ENCODE data around the gene IQGAP2.
"Not testable (repeated sequence)": the region's sequence is repeated elsewhere in the genome, so short reads cannot be mapped to it uniquely, and the experiment has no call there.

Gene IQGAP2

GRCh38 chr5:76368941-76369340 lies 34.1 kb upstream of the IQGAP2 start:
- TF ChIP-seq TOX (CRISPR knock-in tag; IDR thresholded peaks at IDR 0.05; ENCODE audit: borderline replicate concordance) = no peak
- no peak for TF ChIP-seq SNAI2 (CRISPR knock-in tag; IDR thresholded peaks at IDR 0.05)
- TF ChIP-seq CSRNP3 (CRISPR knock-in tag; IDR thresholded peaks at IDR 0.05) = no peak
- no peak for TF ChIP-seq OSR1 (CRISPR knock-in tag; IDR thresholded peaks at IDR 0.05)
- no peak for TF ChIP-seq ARNTL (CRISPR knock-in tag; IDR thresholded peaks at IDR 0.05; ENCODE audit: borderline replicate concordance, low read depth)
- TF ChIP-seq ISL1 (CRISPR knock-in tag; IDR thresholded peaks at IDR 0.05) = no peak
- TF ChIP-seq GLIS3 (CRISPR knock-in tag; IDR thresholded peaks at IDR 0.05) = no peak
- TF ChIP-seq PATZ1 (CRISPR knock-in tag; IDR thresholded peaks at IDR 0.05; ENCODE audit: borderline replicate concordance) = no peak
- no peak for TF ChIP-seq ZNF70 (CRISPR knock-in tag; IDR thresholded peaks at IDR 0.05)
- TF ChIP-seq ZNF8 (CRISPR knock-in tag; IDR thresholded peaks at IDR 0.05) = no peak
- no peak for TF ChIP-seq TSHZ2 (CRISPR knock-in tag; IDR thresholded peaks at IDR 0.05)
- no peak for TF ChIP-seq CSDC2 (CRISPR knock-in tag; IDR thresholded peaks at IDR 0.05)
- no peak for TF ChIP-seq ZNF565 (CRISPR knock-in tag; conservative IDR thresholded peaks at IDR 0.05; ENCODE audit: low read depth)
- no peak for TF ChIP-seq PPARA (CRISPR knock-in tag; IDR thresholded peaks at IDR 0.05; ENCODE audit: borderline replicate concordance)
- no peak for TF ChIP-seq ZFP3 (CRISPR knock-in tag; IDR thresholded peaks at IDR 0.05)
- TF ChIP-seq POU6F1 (CRISPR knock-in tag; IDR thresholded peaks at IDR 0.05; ENCODE audit: borderline replicate concordance, low read depth) = no peak
- no peak for TF ChIP-seq ZFP30 (CRISPR knock-in tag; IDR thresholded peaks at IDR 0.05)
- TF ChIP-seq ESRRG (CRISPR knock-in tag; IDR thresholded peaks at IDR 0.05) = no peak
- ATAC-seq = no peak

GRCh38 chr5:76369668-76370067 lies 33.4 kb upstream of the IQGAP2 start:
- not testable (repeated sequence) for ATAC-seq

- TF ChIP-seq CSDC2 (CRISPR knock-in tag; IDR thresholded peaks at IDR 0.05) = no peak
- TF ChIP-seq ZNF70 (CRISPR knock-in tag; IDR thresholded peaks at IDR 0.05) = no peak
- TF ChIP-seq GLIS3 (CRISPR knock-in tag; IDR thresholded peaks at IDR 0.05) = no peak
- no peak for TF ChIP-seq TSHZ2 (CRISPR knock-in tag; IDR thresholded peaks at IDR 0.05)
- no peak for TF ChIP-seq TOX (CRISPR knock-in tag; IDR thresholded peaks at IDR 0.05; ENCODE audit: borderline replicate concordance)
- no peak for TF ChIP-seq ZFP30 (CRISPR knock-in tag; IDR thresholded peaks at IDR 0.05)
- no peak for TF ChIP-seq RARB (CRISPR knock-in tag; IDR thresholded peaks at IDR 0.05)
- no peak for TF ChIP-seq ZFP3 (CRISPR knock-in tag; IDR thresholded peaks at IDR 0.05)
- TF ChIP-seq ISL1 (CRISPR knock-in tag; IDR thresholded peaks at IDR 0.05) = no peak
- ATAC-seq = peak; percentile 19
Observed at GRCh38 chr5:76371960-76372322, 31.1 kb upstream of the IQGAP2 start.

Measured in SK-N-SH treated with all-trans-retinoic acid at 6 μM for 48 hours (cell line).